ENCODE results near the gene COG1.
A peak's percentile ranks its signal among the peaks of the same experiment; 100 is the strongest.

COG1 gene

GRCh38 chr17:73172252-73172651, 20.6 kb upstream of the COG1 start:
- no peak for DNase-seq (ENCODE audit: low spot score)

DNA sequence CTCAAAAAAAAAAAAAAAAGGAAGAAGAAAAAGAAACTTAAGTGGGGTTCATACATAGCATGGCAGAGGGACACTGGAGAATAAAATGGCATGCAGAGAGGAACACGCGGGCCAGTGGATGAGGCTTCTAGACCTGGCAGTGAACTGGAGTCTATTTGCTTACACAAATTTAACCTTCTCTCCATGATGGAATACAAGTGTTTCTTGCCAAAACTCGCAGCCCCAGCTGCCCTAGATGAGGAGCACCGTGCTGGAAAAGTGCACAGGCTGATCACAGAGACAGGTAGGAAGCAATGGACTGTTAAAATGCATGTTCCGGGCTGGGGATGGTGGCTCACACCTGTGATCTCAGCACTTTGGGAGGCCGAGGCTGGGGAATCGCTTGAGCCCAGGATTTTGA, 18.7 kb upstream of the COG1 start:
- no peak for DNase-seq (ENCODE audit: low spot score)

GRCh38 chr17:73175962-73176565, 16.8 kb upstream of the COG1 start:
- DNase-seq (ENCODE audit: low spot score), result no peak

- DNase-seq (ENCODE audit: low spot score), result no peak
These were observed 13.5 kb upstream of the COG1 start for GRCh38 chr17:73179387-73179786.

GRCh38 chr17:73179878-73180277, 13.0 kb upstream of the COG1 start:
- no peak for DNase-seq (ENCODE audit: low spot score)

DNA sequence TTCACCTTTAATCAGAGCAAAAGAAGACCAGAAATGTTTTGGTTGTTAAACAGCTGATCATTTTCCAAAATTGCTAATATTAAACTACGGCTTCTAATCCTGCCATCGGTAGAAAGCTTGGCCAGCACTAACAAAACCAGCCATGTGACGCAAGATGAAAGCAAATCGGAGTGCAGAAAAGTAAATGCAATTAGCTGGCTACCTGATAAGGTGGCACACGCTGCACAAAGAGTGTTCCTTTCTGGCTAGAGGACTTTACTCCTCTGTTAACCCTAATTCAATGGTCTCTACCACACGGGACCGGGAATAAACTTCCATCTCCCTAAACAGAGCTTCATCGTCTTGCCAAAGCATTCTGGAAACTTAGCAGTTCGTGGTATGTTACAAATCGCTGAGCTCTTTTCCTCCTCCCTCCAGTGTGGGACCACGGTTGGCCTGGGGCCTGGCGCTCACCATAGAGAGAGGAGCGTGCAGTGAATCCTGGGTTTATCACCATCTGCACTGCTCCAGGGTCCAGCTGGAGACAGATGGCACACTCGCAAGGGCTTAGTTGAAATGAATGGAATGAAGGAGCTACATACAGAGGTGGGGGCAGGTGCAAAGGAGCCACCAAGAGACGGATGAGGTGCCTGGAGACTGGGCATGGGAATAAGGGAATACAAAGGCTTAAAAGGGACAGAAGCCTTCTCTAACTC, 10.1 kb upstream of the COG1 start:
- no peak for DNase-seq (ENCODE audit: low spot score)

DNA sequence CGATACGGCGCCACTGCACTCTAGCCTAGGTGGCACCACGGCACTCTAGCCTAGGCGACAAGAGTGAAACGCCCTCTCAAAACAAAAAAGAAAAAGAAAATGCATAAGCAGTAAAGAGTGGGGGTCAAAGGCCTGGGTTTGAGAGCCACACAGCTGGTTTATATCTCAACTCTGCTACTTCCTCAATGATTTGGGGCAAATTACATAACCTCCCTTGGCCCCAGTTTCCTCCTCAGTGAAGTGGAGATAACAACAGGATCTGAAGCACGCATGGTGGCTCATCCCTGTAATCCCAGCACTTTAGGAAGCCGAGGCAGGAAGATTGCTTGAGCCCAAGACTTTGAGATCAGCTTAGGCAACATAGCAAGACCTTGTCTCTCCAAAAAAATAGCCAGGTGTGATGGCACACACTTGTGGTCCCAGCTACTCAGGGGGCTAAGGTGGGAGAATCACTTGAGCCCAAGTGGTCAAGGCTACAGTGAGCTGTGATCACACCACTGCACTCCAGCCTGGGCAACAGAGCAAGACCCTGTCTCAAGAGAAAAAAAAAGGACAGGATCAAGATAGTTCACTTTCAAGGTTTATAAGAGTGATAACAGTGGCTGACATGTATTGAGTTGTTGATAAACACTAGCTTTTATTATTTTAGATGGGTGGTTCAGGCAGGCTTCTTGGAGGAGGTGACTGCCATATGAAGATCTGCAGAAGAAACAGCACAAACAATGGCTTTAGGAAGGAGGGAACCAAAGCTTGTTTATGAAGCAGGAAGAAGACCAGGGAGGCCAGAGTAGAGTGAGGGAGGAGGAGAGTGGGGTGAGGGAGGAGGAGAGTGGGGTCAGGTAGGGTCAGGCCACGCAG, 8.5 kb upstream of the COG1 start:
- DNase-seq (ENCODE audit: low spot score), result no peak

DNA sequence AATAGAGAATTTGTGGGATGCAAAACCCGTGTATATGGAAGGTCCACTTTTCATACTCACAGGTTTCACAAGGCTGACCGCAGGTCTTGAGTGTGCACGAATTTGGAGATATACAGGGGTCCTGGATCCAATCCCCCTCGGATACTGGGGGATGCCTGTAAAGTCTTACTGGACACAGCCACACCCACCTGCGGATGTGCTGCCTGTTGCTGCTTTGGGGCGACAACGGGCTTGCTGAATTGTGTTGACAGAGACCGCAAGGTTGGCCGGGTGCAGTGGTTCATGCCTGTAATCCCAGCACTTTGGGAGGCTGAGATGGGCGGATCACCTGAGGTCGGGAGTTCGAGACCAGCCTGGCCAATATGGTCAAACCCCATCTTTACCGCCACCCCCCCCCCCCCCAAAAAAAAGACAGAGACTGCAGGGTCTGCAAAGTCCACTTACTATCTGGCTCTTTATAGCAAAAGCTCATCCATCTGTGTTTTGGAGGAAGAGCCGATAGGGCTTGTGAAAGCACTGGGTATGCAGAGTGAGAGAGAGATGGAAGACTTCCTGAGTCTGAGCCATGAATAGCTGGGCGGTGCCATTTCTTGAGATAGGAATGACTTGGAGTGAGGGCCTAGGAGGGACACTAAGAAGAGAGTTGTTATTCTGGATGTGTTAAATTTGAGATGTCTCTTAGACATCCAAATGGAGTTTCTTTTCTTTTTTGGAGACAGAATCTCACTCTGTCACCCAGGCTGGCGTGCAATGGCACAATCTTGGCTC, 6.4 kb upstream of the COG1 start:
- DNase-seq (ENCODE audit: low spot score), result no peak

- DNase-seq (ENCODE audit: low spot score), result no peak
These were observed 5.6 kb upstream of the COG1 start for GRCh38 chr17:73187203-73187769.

GRCh38 chr17:73188011-73188410, 4.8 kb upstream of the COG1 start:
- no peak for DNase-seq (ENCODE audit: low spot score)

- DNase-seq (ENCODE audit: low spot score), result peak; percentile 74
These were observed 3.3 kb upstream of the COG1 start for GRCh38 chr17:73189417-73190099.

DNA sequence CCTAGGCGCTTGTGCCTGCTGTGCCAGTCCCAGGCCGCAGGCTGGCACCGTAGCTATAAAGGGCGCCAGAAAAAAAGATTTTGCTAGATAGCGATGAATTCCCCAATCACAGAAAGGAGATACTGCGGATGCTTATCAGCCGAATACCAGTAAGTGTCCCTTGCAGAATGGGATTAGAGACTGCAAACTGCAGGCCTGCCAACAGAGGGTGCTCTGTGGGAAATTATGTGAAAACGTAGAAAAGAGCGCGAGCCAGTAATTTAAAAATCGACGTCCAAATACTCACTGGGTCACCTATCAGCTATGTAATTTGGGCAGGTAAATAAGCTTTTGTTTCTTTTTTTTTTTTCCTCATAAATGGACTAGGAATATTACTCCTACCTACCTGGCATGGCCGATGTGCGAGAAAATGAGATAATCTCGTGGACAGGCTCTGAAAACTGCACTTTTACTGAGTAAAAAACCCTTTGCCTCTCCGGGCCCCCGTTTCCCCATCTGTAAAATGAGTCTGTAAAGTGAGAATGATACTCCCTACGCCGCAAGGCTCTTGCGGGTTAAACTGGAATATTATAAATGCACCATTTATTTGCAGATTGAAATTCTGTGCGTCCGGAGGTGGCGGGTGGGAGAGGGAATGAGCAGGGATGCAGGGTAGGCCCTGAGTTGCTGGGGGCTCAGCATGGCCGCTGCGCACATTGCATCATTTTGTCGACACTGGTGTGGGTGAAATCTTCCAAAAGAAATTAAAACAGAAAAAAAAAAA, 1.2 kb upstream of the COG1 start:
- DNase-seq (ENCODE audit: low spot score), result peak; percentile 80

DNA sequence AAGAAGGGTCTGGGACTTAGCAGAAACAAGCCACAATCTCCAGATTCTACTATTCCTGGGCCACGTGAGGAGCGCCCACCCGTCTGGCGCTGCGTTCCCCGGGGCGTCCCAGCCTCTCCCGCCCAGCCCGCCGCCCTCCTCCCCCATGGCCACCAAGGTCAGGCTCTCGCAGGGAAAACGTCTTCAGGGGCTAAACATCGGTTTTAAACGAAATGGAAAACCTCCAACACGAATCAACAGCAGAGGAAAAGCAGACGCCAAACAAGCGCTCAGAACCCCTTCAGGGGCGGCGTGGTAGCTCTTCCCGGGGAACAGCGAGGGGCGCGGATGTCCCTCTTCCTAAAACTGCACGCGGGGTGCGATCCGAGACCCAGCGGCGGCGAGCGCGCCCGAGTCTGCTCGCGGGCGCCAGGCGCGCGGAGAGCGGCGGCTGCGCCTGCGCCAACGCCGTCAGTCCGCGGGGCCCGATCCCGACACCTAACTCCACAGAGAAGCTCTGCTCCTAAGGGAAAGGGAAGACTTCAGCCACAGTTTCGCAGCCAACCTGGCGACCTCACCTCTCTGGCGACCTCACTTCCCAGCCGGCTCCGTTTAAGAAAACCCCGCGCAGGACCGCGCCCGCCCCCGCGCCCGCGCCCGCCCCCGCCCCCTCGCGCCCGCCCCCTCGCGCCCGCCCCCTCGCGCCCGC, 505 bp upstream of the COG1 start:
- DNase-seq (ENCODE audit: low spot score), result peak; percentile 84

DNA sequence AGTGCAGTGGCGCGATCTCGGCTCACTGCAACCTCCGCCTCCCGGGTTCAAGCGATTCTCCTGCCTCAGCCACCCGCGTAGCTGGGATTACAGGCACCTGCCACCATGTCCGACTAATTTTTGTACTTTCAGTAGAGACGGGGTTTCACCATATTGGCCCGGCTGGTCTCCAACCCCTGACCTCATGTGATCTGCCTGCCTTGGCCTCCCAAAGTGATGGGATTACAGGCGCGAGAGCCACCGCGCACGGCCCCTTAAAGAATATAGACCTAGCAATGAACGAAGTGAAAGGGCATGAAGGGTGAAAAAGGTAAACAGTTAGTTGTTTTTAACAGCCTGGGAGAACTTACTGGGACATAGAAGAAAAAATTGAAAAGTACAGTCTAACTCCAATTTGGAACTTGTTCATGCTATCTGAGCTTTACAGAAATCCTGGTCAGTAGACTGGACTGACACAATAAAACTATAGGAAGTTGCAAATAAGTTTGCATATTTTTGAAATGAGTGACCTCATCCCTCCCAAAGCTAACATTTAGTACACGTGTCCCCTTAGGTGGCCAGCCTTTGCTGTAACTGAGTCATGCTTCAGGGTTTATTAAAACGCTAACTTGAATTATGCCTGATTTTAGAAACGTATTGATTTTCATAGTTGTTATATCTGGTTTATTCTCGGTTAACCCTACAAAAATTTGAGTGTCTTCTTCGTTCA, 1.8 kb downstream of the COG1 start:
- DNase-seq (ENCODE audit: low spot score), result peak; percentile 68

DNA sequence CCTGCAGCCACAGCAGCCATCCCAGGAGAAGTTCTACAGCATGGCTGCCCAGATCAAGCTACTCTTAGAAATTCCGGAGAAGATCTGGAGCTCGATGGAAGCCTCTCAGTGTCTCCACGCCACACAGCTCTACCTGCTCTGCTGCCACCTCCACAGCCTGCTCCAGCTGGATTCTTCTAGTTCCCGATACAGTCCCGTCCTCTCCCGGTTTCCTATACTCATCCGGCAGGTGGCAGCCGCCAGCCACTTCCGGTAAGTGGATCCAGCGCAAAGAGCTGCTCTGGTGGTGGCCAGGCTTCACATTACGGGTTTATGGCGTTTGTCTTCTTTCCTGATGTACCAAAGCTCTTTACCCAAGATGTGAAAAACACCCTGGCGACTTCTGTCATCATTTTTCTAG, 3.6 kb downstream of the COG1 start:
- peak; percentile 57 for DNase-seq (ENCODE audit: low spot score)

DNA sequence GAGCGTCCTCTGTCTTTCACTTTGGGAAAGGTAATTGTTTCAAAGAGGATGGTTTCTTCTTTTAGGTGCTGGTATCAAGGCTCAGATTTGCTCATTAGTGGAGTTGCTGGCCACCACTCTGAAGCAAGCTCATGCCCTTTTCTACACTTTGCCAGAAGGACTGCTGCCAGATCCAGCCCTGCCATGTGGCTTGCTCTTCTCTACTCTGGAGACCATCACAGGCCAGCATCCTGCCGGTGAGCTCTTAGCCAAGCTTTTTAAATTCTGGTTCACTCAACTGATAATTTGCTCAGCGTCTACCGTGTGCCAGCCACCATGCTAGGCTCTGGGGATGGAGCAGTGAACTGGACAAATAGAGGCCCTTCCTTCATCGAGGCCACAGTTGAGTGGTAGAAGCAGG, 4.3 kb downstream of the COG1 start:
- DNase-seq (ENCODE audit: low spot score), result no peak

GRCh38 chr17:73198201-73198929, 5.5 kb downstream of the COG1 start:
- no peak for DNase-seq (ENCODE audit: low spot score)

DNA sequence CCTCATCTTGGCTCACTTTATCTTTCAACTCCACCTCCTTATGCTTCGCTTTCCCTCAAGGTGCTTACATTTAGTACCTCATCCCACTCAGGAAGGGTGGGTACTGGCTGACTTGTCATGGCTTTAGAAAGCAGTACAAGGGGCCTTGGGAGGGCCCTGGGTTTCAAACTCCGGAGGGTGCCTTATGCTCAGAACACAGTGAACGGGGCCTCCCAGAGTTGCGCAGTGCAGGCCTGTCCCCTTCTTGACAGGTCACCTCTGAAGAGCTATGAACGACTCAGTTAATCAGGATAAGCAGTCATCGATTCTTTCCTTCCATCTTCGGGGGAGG, 6.0 kb downstream of the COG1 start:
- DNase-seq (ENCODE audit: low spot score), result no peak

GRCh38 chr17:73199751-73200317, 7.0 kb downstream of the COG1 start:
- DNase-seq (ENCODE audit: low spot score), result no peak

Measured in hepatic stellate cell (primary cell).